A673 (cell line): ENCODE results near the gene GAST. TPM values are rescaled to one million over a fixed set of nuclear protein-coding genes. Genes with fewer than 3 reads are reported as not detected.

Source experiments
- BruUV-seq: library from RNA; stranded (reverse); fragments of 400-500 nt; replicated peaks from 2 replicates; lab custom pipeline; 2021; lab: Mats Ljungman, UMichigan
- CTCF ChIA-PET: fragments of 300-600 bp; sonication (Branson Sonifier 250); formaldehyde crosslinking; loops from one replicate; lab custom pipeline; 2022; ENCODE audit warnings: antibody characterized with exemption; lab: Charles Lee
- POLR2A ChIA-PET: fragments of 300-600 bp; sonication (Branson Sonifier 250); formaldehyde crosslinking; loops from one replicate; lab custom pipeline; 2022; ENCODE audit warnings: antibody characterized with exemption; ENCODE audit not compliant: low non-redundant PET; lab: Charles Lee
- DNase-seq: peaks from one replicate; pipeline ENCODE4 v3.0.0-alpha.2; 2015; ENCODE audit warnings: low spot score
- H3K27ac ChIP-seq: fragments of 200-600 bp; sonication (generic); 2 replicates; pipeline ENCODE4 v1.5.1; 2016; ENCODE audit warnings: mixed run types, low read depth, mild to moderate bottlenecking, mixed read lengths, antibody characterized with exemption, low read length; ENCODE audit not compliant: poor library complexity, severe bottlenecking
- H3K27me3 ChIP-seq: fragments of 200-600 bp; sonication (generic); replicated peaks from 2 replicates; pipeline ENCODE4 v1.6.1; 2017; ENCODE audit warnings: mixed run types, low read depth, mild to moderate bottlenecking, mixed read lengths, antibody characterized with exemption, low read length; ENCODE audit not compliant: insufficient read depth, poor library complexity
- H3K36me3 ChIP-seq: fragments of 200-600 bp; sonication (generic); 2 replicates; pipeline ENCODE4 v1.6.1; 2016; ENCODE audit warnings: mixed run types, mild to moderate bottlenecking, mixed read lengths, antibody characterized with exemption, low read length; ENCODE audit not compliant: insufficient read depth, poor library complexity, severe bottlenecking
- H3K4me1 ChIP-seq: fragments of 200-600 bp; sonication (generic); 2 replicates; pipeline ENCODE4 v1.6.1; 2017; ENCODE audit warnings: mixed run types, mild to moderate bottlenecking, mixed read lengths, antibody characterized with exemption, low read length; ENCODE audit not compliant: insufficient read depth, poor library complexity, severe bottlenecking
- H3K4me3 ChIP-seq: fragments of 200-600 bp; sonication (generic); 2 replicates; pipeline ENCODE4 v1.5.1; 2016; ENCODE audit warnings: low read depth, mixed run types, mild to moderate bottlenecking, mixed read lengths, low read length; ENCODE audit not compliant: poor library complexity, severe bottlenecking
- H3K9me3 ChIP-seq: fragments of 200-600 bp; sonication (generic); 2 replicates; pipeline ENCODE4 v1.6.1; 2016; ENCODE audit warnings: mixed run types, low read depth, mild to moderate bottlenecking, mixed read lengths, antibody characterized with exemption, low read length; ENCODE audit not compliant: poor library complexity, severe bottlenecking
- CTCF ChIP-seq: fragments of 300-800, 200-600 bp; sonication (generic); conservative IDR thresholded peaks from 2 replicates; pipeline ENCODE4 v1.5.1; 2017; ENCODE audit warnings: low read depth, mild to moderate bottlenecking, antibody characterized with exemption, low read length, moderate library complexity, mixed read lengths
- EZH2 ChIP-seq: fragments of 200-600 bp; sonication (generic); IDR thresholded peaks from 2 replicates; pipeline ENCODE4 v1.6.1; 2017; ENCODE audit warnings: borderline replicate concordance, low read depth, mild to moderate bottlenecking, mixed read lengths, antibody characterized with exemption, low read length; ENCODE audit not compliant: poor library complexity, severe bottlenecking
- intact Hi-C: fragments of 100-400 bp; cut with micrococcal nuclease; formaldehyde crosslinking; loops from one replicate; pipeline ENCODE4 v1.10.0; 2022; ENCODE audit not compliant: unreplicated experiment
- total RNA-seq: library from RNA; stranded (reverse); gene quantifications from 2 replicates; pipeline ENCODE4 v1.2.3, GENCODE V29; 2021

GAST gene
- total RNA-seq, 1 experiment from 2014 or later = not detected

- H3K27ac ChIP-seq = no peak overlapping the region
- no TSS peak for BruUV-seq
- DNase-seq = no peak
- CTCF ChIA-PET = interaction anchor here (1.0 kb wide), 1 partner anchor 8 kb away, joined by 7 read pairs; no protein-coding TSS in a partner anchor
- POLR2A ChIA-PET = no interaction called here
- TF ChIP-seq EZH2 = no peak
- TF ChIP-seq CTCF = no peak
- H3K36me3 ChIP-seq = no peaks in the 10 kb centered on the region
- no peaks in the 10 kb centered on the region for H3K4me1 ChIP-seq
- H3K27me3 ChIP-seq = no peaks in the 10 kb centered on the region
- H3K4me3 ChIP-seq = no peak overlapping the region
- H3K9me3 ChIP-seq = no peaks in the 10 kb centered on the region
- intact Hi-C loops = no loop called here
These were observed 32.2 kb upstream of the GAST start for GRCh38 chr17:41679740-41680425.

- Histone ChIP-seq H3K4me3 (no peak overlapping the region), H3K36me3 (no peaks in the 10 kb centered on the region), H3K27me3 (no peaks in the 10 kb centered on the region), H3K27ac (no peak overlapping the region), H3K9me3 (no peaks in the 10 kb centered on the region), H3K4me1 (no peaks in the 10 kb centered on the region)
- POLR2A ChIA-PET = no interaction called here
- no peak for TF ChIP-seq CTCF
- CTCF ChIA-PET = no interaction called here
- no TSS peak for BruUV-seq
- intact Hi-C loops = no loop called here
- no peak for DNase-seq
These were observed 31.6 kb upstream of the GAST start for GRCh38 chr17:41680426-41681040.

GRCh38 chr17:41681776-41682175, 30.4 kb upstream of the GAST start:
- CTCF ChIA-PET = no interaction called here
- H3K27ac ChIP-seq = no peak overlapping the region
- H3K4me3 ChIP-seq = no peak overlapping the region
- no TSS peak for BruUV-seq
- H3K36me3 ChIP-seq = no peaks in the 10 kb centered on the region
- DNase-seq = no peak
- no peak for TF ChIP-seq CTCF
- no peak for TF ChIP-seq EZH2
- POLR2A ChIA-PET = no interaction called here
- H3K27me3 ChIP-seq = no peaks in the 10 kb centered on the region
- no peaks in the 10 kb centered on the region for H3K9me3 ChIP-seq
- H3K4me1 ChIP-seq = no peaks in the 10 kb centered on the region
- intact Hi-C loops = no loop called here
